NB4 (cell line): ENCODE measurements around the gene STAM2.

ENCODE experiments used
- CTCF ChIP-seq: IDR thresholded peaks from one replicate; pipeline ENCODE4 v1.5.1; 2012; ENCODE audit warnings: low read depth, low read length
- POLR2A ChIP-seq: IDR thresholded peaks from 2 replicates; pipeline ENCODE4 v1.6.1; 2011; ENCODE audit warnings: mild to moderate bottlenecking; ENCODE audit not compliant: insufficient read length; ENCODE audit errors: extremely low read depth

- no peak for TF ChIP-seq POLR2A
- no peak for TF ChIP-seq CTCF
Measured at GRCh38 chr2:152126664-152127063, 48.9 kb downstream of the STAM2 start.
